GM11168 (cell line): Measurements from ENCODE around the gene ACKR2.

Experiments
- in situ Hi-C: fragments of 300-500 bp; cut with MboI; formaldehyde crosslinking; loops from one replicate; pipeline ENCODE4 v1.12.0; 2022; ENCODE audit warnings: low sequenced_read_pairs; ENCODE audit not compliant: unreplicated experiment

The ACKR2 gene

DNA sequence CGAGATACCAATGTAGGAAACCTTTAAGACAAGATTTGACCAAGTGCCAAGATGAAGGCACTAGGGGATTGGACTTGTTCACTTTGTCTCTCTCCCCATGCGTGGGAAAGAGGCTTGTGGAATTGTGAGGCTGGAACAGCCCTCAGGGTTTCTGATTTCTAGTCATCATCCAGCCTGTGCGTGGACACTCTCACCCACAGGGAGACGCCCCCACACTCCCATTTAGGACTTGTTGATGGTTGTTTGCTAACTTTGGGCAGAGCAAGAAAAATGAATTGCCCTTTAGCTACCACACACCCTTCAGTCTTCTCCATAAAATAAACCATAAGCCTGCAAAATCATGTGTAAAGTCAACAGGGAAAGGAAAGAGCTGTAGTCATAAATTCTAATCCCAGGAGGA, 18.4 kb downstream of the ACKR2 start:
- in situ Hi-C loops: no loop called here

DNA sequence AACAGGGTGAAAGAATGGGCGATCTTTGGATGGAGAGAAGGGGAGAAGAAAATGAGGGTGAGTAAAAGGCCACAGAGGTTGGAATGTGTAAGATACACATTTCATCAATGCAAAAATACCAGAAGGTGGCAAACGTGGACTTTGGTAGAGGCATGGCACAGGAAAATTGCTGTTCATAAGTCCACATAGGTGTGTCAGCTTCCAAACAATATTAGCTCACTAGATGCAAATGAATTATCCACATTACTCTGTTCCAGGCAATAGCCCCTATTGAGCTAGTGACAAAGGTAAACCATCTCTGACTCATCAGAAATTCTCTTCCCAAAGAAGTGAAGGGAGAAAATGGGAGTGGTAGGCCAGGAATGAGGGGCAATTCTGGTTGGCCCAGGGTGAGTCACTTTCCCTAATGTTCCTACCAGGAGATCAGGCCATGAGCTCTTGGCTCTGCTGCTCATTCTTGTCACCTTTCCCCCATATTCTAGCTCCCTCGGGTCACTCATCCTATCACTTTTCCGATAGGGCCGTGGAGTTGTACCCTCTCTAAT, 19.9 kb downstream of the ACKR2 start:
- in situ Hi-C loops: no loop called here

DNA sequence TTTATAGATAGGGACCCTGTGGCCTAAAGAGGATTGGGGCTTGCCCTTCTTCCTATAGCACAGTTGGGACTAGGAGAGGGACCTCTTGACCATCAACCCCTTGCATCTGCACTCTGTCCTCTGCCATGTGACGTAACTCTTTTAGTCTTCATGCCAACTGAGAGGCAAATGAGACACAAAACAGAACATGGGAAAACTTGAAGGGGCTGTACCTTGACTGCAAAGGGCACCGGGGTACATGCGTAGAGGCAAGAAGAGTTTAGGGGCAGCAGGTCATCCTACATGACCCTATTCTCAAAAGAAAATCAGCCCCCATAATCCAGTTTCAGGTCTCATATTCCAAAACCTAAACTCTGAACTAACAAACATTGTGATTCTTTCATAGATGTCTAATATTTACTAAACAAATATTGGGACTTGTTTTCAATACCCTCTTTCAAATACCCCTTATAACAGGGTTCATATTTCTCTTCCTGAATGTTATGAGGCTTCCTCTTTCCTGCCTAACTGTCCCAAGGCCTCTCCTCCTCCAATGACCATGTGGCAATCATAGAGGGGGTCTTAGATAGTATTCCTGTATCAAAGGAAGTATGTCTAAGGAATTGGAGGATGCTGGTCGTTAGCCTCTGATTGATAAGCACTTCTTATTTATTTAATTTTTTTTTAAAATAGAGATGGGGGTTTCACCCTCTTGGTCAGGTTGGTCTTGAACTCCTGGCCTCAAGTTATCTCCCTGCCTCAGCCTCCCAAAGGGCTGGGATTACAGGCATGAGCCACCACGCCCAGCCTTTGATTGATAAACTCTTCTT, 20.6 kb downstream of the ACKR2 start:
- in situ Hi-C loops: no loop called here

DNA sequence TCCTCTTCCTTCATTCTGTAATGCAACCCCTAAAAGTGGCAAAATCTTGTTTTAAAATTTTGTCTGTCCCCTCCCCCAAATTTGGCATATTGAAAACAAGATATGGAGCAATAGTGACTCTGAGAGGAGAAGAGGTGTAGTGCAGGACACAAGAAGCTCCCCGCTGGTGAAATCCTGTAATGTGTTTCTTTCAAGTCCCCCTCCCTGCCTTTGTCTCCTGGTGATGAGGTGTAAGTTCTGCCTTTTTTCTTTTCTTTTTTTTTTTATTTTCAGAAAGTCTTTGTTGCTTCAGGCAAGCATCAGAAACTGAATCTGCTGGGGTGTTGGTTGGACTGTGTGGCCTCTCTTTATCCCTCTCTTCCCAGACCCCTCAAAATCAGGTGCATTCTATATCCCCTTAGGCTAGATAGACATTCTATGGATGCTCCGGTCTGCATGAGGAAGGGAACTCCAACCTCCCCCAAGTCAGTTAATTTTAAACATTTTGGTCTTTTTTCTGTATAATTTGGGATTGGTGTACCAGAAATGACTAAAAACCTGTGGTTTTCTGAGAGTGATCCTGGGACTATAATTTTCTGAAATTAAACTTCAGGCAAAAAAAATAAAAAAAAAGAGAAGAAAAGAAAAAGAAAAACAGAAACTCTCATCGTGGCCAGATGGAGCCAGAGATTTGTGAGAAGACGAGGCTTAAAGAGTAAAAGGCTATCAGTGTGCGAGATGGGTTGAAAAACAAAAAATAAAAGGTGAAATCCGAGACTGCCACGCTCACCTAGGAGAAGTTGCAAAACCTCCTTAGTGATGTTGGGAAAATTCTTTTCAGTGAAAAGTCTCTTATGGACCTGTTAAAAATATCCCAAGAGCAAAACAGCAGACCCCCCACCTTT, 21.4 kb downstream of the ACKR2 start:
- in situ Hi-C loops: no loop called here

DNA sequence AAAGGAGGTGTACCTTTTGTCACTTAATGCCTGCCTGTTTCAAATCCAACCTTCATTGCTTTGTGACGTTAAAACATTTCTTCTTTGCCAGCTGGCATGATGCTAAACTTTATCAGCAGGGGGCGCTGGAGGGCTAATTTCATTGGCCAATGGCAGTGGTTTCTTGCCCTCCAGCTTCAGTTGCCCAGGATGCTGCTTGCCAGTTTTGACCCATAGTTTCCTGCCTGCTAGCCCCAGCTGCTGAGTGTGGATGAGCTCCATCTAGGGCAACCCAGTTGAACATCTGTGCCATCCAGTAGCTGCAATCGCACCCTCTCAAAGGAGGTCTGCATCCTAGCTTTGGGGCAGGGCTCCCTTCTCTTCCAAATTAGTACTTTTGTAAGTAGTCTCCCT, 22.1 kb downstream of the ACKR2 start:
- in situ Hi-C loops: no loop called here

DNA sequence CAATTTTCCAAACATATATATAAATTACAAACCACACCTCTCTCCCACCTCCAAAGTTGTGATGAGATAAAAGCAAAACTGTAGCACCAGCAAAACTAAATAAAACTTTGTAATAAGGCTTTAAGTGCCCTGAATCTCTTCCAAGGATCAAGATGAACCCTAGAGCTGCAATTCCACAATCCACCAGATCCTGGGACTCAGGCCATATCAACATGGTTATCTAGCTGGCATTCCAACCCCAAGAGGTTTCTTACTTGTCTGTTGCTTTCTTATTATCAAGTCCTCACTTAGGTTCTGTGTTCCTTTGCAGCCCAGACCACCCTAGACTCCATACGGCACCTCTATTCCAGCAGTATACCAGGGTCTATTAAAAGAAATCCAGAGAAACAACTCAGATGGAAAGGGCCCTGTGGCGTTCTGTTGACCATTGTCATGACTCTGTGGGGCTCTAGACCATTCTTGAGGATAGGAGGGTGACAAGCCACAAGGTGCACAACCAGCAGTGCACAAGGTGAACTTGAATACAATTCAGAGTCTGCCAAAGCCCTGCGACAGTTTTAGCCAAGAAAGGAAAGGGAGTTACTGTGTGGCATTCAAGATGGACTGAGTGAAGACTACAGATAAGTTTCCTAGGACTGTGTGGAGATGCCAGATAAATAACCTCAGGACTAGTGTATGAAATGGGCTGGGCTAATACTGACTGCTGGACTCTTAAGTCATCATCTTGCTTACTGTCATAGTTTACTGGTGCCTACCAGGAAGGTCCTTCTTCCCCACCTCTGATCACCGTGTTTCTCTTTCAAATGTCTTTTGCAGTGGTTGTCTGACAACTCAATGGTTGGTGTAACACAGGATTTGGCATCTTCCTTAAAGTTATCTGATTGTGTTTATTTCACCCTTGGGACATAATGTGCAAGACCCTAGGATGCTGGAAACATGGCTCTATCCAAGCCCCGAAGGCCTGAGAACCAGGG, 27.2 kb downstream of the ACKR2 start:
- in situ Hi-C loops: no loop called here

DNA sequence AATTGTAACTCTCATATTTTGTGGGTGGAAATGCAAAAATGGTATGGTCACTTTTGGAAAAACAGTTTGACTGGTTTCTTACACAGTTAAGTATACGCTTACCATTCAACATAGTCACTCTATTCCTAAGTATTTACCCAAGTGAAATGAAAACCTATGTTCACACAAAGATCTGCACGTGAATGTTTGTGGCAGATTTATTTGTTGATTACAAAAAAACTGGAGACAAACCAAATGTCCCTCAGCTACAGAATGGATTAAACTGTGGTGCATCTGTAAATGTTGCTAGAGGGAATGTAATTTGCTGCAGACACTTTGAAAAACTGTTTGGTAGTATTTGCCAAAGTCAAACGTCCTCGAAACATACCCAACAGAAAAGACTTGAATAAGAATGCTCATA, 29.3 kb downstream of the ACKR2 start:
- in situ Hi-C loops: no loop called here

DNA sequence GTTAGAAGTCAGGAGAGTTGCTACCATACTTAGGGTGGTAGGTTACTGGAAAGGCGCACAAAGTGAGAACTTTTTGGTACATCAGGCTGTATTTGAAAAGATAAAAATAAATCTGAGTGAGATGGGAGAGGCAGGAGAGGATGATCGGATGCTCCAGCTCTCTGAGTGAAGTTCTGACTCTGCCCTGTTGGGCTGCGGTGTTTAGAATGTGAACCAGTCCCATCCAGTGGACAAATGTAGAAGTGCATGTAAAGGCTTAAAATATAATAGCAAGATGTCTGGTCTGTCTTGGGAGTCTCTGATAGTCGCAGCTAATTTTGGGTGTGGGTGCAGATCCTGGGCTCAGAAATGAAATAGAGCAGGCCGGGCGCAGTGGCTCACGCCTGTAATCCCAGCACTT, 30.4 kb downstream of the ACKR2 start:
- in situ Hi-C loops: no loop called here

DNA sequence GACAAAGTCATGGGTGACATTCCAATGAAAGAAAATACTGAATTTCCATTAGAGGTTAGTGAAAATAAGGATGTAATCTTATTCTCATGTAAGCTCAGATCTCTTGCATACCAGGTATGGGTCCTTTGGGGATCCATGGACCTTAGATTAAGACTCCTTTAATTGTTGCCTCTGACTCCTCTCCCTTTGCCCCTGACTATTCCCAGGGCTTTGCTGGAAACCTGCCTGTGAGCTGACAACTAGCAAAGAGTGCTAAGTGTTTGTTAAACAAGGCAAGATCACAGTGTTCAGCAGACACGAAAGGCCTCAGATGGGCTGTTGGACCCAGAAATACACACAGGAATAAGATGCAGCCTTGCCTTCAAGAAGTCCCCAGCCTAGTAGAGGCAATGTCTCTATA, 32.1 kb downstream of the ACKR2 start:
- in situ Hi-C loops: no loop called here

DNA sequence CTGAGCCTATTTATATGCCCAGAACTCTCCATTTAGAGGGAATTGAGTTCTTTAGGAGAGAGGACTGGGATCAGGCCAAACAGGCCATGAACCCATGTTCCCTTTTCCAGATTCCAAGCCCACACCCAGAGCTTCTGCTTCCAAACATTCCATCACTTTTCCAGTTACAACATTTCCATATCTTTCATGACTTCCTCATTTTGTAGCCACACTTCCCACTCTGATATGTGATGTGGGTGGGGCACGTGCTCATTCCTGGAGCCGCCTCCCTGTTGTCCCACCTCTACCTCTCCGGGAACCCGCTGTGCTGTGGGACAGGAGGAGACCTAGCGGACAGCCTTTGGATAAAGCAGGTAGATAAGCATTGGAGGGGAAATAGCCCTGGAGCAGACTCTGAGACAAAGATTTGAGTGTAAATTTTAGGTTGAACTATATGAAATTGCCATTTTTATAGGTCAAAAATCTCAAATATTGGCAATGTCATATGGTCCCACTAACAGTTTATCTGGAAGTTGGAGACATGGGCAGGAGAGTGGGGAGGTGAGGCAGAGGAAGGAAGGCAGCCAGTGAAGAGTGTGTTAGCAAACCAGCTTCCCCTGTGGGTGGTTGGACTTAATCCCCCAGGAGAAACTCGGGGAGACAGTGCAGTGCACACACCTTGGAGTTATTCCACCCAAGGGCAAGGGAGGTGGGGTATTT, 34.6 kb downstream of the ACKR2 start:
- in situ Hi-C loops: no loop called here

DNA sequence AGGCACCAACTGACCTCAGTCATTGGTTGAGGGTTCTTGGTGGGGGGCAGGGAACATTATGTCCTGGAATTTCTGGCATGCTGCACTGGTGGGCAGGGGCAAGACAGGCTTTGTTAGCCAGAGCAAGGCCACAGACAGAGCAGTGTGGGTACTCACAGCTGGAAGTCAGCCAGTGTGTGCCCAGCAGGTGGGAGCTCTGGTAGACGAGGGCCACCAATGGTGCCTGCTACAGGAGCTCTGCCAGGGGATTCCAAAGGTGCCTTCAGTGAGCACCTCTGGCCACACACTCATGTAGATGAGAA, 35.1 kb downstream of the ACKR2 start:
- in situ Hi-C loops: no loop called here

DNA sequence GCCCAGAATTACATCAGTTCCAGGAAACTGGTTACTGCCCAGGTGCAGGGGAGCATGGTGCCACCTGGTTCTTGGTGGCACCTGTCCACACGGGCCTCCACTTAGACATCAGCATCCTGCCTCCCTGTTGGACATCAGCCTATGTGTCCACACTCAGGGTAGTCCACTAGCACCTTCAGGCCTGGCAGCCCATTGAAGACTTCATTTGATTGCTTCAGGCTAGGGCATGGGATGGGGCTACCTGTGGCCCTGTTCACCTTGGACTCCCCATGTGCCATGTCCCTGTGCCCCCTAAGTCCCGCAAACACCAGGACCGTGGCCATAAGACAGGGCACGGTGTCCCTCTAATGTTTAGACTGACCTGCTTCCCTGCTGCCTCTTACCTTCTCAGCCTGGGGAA, 35.6 kb downstream of the ACKR2 start:
- in situ Hi-C loops: no loop called here

DNA sequence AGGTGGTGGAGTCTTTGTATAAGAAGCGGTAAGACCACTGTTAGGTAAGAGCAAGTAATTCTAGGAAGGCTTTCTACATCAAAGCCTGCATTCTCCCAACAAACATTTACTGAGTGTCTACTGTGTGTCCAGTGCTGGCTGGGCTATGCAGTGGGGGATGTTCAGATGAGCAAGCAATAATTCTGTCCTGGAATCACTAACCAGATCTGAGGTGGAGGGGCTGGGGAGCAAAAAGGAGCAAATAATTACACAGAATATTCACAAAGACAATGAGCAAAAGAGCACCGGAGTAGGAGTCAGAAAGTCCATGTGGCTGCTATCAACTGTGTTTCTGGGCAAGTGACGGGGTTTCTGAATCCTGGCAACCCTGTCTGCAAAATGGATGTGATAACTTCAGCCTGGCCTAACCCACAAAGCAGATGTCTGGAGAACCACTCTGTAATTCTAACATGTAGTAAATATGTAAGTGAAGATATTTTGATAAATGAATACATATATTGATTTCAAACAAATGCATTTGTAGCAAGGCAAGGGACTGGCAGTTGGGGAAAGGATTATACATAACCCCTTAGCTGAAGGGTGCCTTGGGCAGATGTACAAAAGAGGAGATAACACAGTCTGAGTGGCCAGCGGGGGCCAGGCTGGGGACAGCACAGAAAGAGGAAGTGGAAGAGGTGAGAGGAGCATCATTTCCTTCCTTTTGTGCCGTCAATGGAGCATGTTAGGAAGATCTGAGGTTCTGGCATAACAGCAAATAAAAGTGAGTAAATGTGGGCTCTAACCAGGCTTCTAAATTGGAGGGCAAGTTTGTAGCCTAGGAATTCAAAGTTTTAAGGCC, 37.7 kb downstream of the ACKR2 start:
- in situ Hi-C loops: no loop called here

DNA sequence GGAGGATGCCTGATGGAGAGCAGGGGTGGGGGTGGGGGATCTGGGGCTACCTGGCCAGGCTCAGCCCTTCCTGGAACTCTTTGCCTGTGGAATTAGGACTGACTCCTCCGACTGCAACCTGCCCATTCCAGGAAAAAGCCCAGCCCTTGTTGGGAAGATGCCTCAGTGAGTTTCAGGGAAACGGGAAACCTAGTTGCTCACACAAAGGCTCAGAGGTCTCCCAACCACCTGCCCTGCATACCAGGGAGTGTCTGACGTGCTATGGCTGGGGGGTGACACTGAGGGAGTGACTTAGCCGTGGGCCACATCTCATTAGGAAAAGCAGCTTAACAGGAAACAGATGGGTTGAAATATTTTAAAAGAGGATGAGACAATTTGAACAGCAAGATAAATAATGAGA, 38.5 kb downstream of the ACKR2 start:
- in situ Hi-C loops: no loop called here

DNA sequence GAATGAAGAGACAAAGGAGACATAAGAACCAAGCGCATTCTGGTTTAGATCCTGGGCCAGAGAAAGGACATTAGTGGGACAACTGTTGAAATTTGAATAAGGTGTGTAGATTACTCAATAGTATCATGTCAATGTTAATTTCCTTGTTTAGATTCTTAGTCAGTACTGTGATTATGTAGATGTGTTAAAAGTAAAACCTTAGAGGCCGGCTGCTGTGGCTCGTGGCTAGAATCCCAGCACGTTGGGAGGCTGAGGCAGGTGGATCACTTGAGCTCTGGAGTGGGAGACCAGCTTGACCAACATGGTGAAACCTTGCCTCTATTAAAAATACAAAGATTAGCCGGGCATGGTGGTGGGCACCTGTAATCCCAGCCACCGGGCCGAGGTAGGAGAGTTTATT, 39.8 kb downstream of the ACKR2 start:
- in situ Hi-C loops: no loop called here

DNA sequence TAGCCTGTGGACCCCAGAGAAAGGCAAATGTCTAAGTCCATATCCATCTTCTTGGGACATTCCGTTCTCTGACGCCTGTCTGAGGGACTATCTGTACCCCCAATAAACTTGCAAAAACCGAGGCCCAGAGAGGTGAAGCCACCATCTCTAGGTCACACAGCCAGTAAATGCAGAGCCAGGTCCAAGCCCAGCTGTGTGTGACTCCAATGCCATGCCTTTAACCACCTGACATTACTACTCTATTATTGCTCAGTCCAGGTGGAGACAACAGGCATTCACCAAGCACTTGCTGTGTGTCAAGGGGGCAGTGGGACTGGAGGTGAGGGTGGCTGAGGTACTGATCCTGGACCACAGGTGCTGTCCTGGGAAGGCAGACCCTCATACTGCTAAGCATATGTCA, 41.0 kb downstream of the ACKR2 start:
- in situ Hi-C loops: no loop called here

DNA sequence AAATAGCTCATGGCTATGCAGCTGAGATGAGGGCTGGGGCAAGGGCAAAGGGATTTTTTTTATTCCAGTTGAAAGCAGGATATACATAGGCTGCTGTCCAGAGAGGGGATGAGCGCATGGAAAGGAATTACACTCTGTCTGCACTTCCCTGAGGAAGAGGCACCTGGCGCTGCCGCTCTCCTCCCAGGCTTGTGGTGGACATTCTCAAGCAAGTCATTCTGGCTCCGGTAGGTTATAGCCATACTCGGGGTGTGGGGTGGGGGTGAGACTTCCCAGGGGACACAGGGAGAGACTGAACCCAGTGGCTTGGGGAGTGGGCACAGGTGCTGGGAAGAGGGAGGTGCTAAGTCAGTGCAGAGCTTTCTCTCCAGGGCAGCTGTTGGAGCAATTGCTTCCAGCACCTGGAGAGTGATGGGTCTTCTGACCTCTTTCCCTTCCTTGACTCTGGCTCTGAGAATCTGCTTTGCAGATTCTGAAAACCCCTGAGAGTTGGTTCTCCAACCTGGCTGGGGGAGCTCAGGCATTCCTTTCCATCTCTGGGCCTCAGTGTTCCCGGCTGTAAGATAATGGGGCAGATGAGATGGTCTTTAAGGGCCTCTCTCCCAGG, 42.1 kb downstream of the ACKR2 start:
- in situ Hi-C loops: no loop called here

DNA sequence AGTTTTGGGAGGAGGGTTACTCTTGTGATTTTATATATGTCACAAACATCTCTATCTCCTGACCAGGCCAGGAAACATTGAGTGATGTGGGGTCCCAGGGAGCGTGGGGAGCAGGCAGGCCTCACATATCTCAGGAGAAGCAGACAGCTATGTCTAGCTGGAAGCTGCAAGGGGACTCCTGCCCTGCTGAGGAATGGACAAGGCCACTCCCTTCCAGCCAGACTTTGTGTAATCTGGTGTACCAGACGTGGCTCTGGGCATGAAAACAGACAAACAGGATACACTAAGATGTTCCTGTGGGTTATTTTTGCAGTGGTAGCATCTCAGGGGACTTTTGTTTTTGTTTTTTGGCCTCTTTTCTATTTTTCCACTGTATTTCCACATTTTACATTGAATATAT, 43.2 kb downstream of the ACKR2 start:
- in situ Hi-C loops: no loop called here

DNA sequence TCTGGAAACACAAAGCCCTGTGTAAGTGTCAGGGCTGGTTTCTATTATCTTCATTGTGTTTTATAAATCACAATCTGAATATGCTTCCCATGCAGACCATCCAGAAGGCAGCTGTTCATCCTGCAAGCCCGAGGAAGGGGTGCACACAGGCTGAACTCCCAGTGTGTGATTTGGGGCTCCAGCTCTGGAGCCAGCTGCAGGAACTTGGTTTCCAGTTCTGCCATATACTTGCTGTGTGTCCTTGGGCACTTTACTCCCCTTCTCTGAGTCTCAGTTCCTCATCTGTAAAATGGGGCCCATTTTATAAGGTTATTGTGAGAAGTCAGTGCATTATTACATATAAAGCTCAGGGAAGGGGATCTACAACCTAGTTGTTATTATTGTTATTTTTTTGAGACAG, 43.8 kb downstream of the ACKR2 start:
- in situ Hi-C loops: no loop called here
